Osteoblast (primary cell): ENCODE measurements around the gene NUDT3. TPM values are rescaled to one million over a fixed set of nuclear protein-coding genes. Genes with fewer than 3 reads are reported as not detected.
A peak's percentile ranks its signal among the peaks of the same experiment; 100 is the strongest.

ENCODE experiments used
- DNase-seq: peaks from one replicate; pipeline ENCODE4 v3.0.0; 2011; ENCODE audit warnings: low spot score, mixed read lengths; ENCODE audit not compliant: insufficient read length; ENCODE audit errors: missing footprints
- H2AFZ ChIP-seq: 2 replicates; pipeline ENCODE4 v1.6.0; 2011; ENCODE audit warnings: mild to moderate bottlenecking, low read length
- H3K27ac ChIP-seq: 2 replicates; pipeline ENCODE4 v1.5.1; 2011; ENCODE audit warnings: mild to moderate bottlenecking, low read depth, low read length, moderate library complexity
- H3K27me3 ChIP-seq: 2 replicates; pipeline ENCODE4 v1.6.0; 2012; ENCODE audit warnings: mild to moderate bottlenecking, control low read depth, inconsistent platforms, low read length, moderate library complexity; ENCODE audit not compliant: insufficient read depth
- H3K36me3 ChIP-seq: 2 replicates; pipeline ENCODE4 v1.5.1; 2011; ENCODE audit warnings: mild to moderate bottlenecking, low read length, control low read depth, moderate library complexity; ENCODE audit not compliant: insufficient read depth
- H3K4me1 ChIP-seq: 2 replicates; pipeline ENCODE4 v1.5.1; 2011; ENCODE audit warnings: mild to moderate bottlenecking, low read length, control low read depth, moderate library complexity; ENCODE audit not compliant: insufficient read depth
- H3K4me2 ChIP-seq: 2 replicates; pipeline ENCODE4 v1.6.0; 2011; ENCODE audit warnings: mild to moderate bottlenecking, low read length; ENCODE audit not compliant: insufficient read depth
- H3K4me3 ChIP-seq: fragments of 200-600 bp; sonication (generic); 3 replicates; pipeline ENCODE4 v1.5.1; 2012; ENCODE audit warnings: mild to moderate bottlenecking, low read length, inconsistent platforms; ENCODE audit not compliant: insufficient read depth
- H3K79me2 ChIP-seq: 2 replicates; pipeline ENCODE4 v1.6.0; 2012; ENCODE audit warnings: mild to moderate bottlenecking, low read length, control low read depth, inconsistent platforms; ENCODE audit not compliant: insufficient read depth
- H3K9me3 ChIP-seq: 2 replicates; pipeline ENCODE4 v1.5.1; 2011; ENCODE audit warnings: low read depth, low read length, control low read depth
- H4K20me1 ChIP-seq: 2 replicates; pipeline ENCODE4 v1.6.0; 2012; ENCODE audit warnings: mild to moderate bottlenecking, low read length, control low read depth; ENCODE audit not compliant: insufficient read depth
- total RNA-seq: library from RNA; depleted of rRNA; stranded (reverse); fragments of >200 nt; gene quantifications from 2 replicates; pipeline ENCODE4 v1.2.3, GENCODE V29; 2012
- TF ChIP-seq, protein P1 (sequence below): IDR thresholded peaks from 2 replicates; pipeline ENCODE4 v1.5.1; 2011; ENCODE audit warnings: mild to moderate bottlenecking, low read depth, low read length, moderate library complexity; ENCODE audit errors: extremely low read depth

NUDT3 gene
- total RNA-seq, 1 donor, result 37.6 TPM

DNA sequence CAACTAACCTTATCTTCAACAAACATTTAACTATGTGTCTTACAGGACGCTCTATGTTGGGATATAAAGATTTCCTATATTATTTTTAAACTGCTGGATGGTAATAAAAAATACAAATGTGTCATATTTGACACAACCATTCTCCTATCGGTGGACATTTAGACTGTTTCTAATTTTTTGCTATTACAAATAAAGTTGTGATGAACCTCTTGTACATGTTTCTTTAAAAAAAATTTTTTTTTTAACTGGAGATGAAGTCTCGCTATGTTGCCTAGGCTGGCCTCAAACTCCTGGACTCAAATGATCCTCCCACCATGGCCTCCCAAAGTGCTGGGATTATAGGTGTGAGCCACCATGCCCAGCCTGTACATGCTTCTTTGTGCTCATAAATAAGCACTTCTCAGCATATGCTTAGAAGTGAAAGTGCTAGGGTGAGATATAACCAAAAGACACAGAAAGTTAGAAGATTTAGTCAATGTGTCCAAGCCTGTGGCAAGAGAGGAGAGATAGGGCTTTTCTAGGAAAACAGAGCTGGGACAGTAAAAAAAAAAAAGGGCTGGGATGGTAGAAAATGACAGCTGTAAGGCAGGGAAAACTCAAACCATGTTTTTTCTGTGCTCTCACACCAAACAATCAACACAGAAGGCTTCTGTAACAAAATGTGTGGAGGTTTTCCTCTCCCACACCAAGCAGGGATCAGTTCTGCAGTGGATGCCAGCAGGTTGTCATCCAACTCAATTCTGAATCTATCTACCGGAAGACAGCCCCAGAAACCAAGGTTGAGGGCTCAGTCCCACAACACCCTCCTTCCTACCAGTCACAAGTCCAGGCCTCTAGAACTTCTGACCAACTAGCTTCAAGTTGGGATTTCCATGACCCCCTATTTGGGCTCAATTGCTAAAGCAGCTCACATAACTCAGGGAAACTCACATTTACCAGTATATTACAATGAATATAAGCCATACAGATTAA is 73.7 kb downstream of the NUDT3 start:
- peaks cover 11% of the 10 kb centered on the region for H3K4me1 ChIP-seq
- H3K27me3 ChIP-seq, result no peaks in the 10 kb centered on the region
- peaks cover 31% of the 10 kb centered on the region for H4K20me1 ChIP-seq
- DNase-seq, result no peak
- peak overlapping the region; percentile 36 for H3K4me2 ChIP-seq
- H3K79me2 ChIP-seq, result peaks cover 47% of the 10 kb centered on the region
- TF ChIP-seq, protein P1, sequence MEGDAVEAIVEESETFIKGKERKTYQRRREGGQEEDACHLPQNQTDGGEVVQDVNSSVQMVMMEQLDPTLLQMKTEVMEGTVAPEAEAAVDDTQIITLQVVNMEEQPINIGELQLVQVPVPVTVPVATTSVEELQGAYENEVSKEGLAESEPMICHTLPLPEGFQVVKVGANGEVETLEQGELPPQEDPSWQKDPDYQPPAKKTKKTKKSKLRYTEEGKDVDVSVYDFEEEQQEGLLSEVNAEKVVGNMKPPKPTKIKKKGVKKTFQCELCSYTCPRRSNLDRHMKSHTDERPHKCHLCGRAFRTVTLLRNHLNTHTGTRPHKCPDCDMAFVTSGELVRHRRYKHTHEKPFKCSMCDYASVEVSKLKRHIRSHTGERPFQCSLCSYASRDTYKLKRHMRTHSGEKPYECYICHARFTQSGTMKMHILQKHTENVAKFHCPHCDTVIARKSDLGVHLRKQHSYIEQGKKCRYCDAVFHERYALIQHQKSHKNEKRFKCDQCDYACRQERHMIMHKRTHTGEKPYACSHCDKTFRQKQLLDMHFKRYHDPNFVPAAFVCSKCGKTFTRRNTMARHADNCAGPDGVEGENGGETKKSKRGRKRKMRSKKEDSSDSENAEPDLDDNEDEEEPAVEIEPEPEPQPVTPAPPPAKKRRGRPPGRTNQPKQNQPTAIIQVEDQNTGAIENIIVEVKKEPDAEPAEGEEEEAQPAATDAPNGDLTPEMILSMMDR, result no peak
- no peak overlapping the region for H3K27ac ChIP-seq
- no peak overlapping the region for H3K4me3 ChIP-seq
- no peak overlapping the region for H2AFZ ChIP-seq
- H3K36me3 ChIP-seq, result no peaks in the 10 kb centered on the region
- no peaks in the 10 kb centered on the region for H3K9me3 ChIP-seq

- Histone ChIP-seq H3K4me2 (peak overlapping the region; percentile 36), H3K36me3 (no peaks in the 10 kb centered on the region), H4K20me1 (peaks cover 31% of the 10 kb centered on the region), H3K4me3 (no peak overlapping the region), H3K27me3 (no peaks in the 10 kb centered on the region), H3K4me1 (peaks cover 11% of the 10 kb centered on the region), H3K27ac (no peak overlapping the region), H2AFZ (no peak overlapping the region), H3K79me2 (peaks cover 50% of the 10 kb centered on the region), H3K9me3 (no peaks in the 10 kb centered on the region)
- TF ChIP-seq, protein P1, result no peak
- DNase-seq, result peak; percentile 30
Measured at GRCh38 chr6:34317882-34318498, 74.5 kb downstream of the NUDT3 start.

DNA sequence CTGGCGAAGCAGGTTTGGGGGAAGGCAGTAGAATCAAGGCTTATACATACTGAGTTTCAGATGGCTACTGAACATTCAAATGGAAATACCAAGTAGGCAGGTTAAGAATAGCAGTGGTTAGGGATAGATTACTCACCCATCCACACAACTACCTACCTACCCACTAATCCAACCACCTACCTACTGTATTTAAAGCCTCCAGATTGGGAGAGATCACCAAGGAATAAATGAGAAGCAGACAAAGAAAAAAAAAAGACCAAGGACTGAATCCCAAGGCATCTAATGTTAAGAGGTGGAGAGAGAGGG is 75.3 kb downstream of the NUDT3 start:
- Histone ChIP-seq H3K27ac (no peak overlapping the region), H2AFZ (no peak overlapping the region), H3K4me3 (no peak overlapping the region), H3K27me3 (no peaks in the 10 kb centered on the region), H3K4me2 (no peak overlapping the region), H4K20me1 (peaks cover 31% of the 10 kb centered on the region), H3K4me1 (peaks cover 11% of the 10 kb centered on the region), H3K9me3 (no peaks in the 10 kb centered on the region), H3K36me3 (no peaks in the 10 kb centered on the region), H3K79me2 (peaks cover 45% of the 10 kb centered on the region)
- DNase-seq, result no peak
- TF ChIP-seq, protein P1, result no peak
